NB4 (cell line): Measurements from ENCODE around the gene RAPGEF5.

Source experiments
- DNase-seq: peaks from one replicate; pipeline ENCODE4 v3.0.0; 2010; ENCODE audit warnings: low read depth
- H3K4me3 ChIP-seq: one replicate; pipeline ENCODE4 v1.5.1; 2011; ENCODE audit warnings: mild to moderate bottlenecking, low read depth, low read length, moderate library complexity
- CTCF ChIP-seq: IDR thresholded peaks from one replicate; pipeline ENCODE4 v1.5.1; 2012; ENCODE audit warnings: low read depth, low read length
- MAX ChIP-seq: IDR thresholded peaks from 2 replicates; pipeline ENCODE4 v1.6.1; 2011; ENCODE audit warnings: low read depth, low read length
- MYC ChIP-seq: IDR thresholded peaks from 2 replicates; pipeline ENCODE4 v1.6.1; 2011; ENCODE audit warnings: low read depth, low read length
- POLR2A ChIP-seq: IDR thresholded peaks from 2 replicates; pipeline ENCODE4 v1.6.1; 2011; ENCODE audit warnings: mild to moderate bottlenecking; ENCODE audit not compliant: insufficient read length; ENCODE audit errors: extremely low read depth

Gene RAPGEF5

GRCh38 chr7:22326181-22326580 is 30.8 kb downstream of the RAPGEF5 start:
- TF ChIP-seq CTCF, result no peak
- no peak for TF ChIP-seq POLR2A
- no peak for TF ChIP-seq MAX
- TF ChIP-seq MYC, result no peak
- H3K4me3 ChIP-seq, result no peak overlapping the region
- DNase-seq, result no peak

GRCh38 chr7:22325671-22326070 is 31.3 kb downstream of the RAPGEF5 start:
- TF ChIP-seq MYC, result no peak
- no peak for TF ChIP-seq MAX
- no peak for TF ChIP-seq CTCF
- no peak for TF ChIP-seq POLR2A
- no peak overlapping the region for H3K4me3 ChIP-seq
- DNase-seq, result no peak

- DNase-seq, result no peak
- TF ChIP-seq MYC (no peak), MAX (no peak), CTCF (no peak), POLR2A (no peak)
- H3K4me3 ChIP-seq, result no peak overlapping the region
Observed at GRCh38 chr7:22323714-22324113, 33.2 kb downstream of the RAPGEF5 start.

GRCh38 chr7:22320416-22320815 is 36.5 kb downstream of the RAPGEF5 start:
- TF ChIP-seq CTCF (no peak), MYC (no peak), POLR2A (no peak)
- DNase-seq, result no peak
- no peak overlapping the region for H3K4me3 ChIP-seq

GRCh38 chr7:22319424-22320403 is 37.2 kb downstream of the RAPGEF5 start:
- DNase-seq, result no peak
- no peak for TF ChIP-seq MAX
- TF ChIP-seq CTCF, result no peak
- H3K4me3 ChIP-seq, result no peak overlapping the region

GRCh38 chr7:22318376-22318775 is 38.6 kb downstream of the RAPGEF5 start:
- TF ChIP-seq CTCF (no peak), POLR2A (no peak), MYC (no peak), MAX (no peak)
- no peak overlapping the region for H3K4me3 ChIP-seq
- no peak for DNase-seq
